CD8-positive, alpha-beta memory T cell (primary cell): ENCODE results near the gene BACH2. TPM values are rescaled to one million over a fixed set of nuclear protein-coding genes. Genes with fewer than 3 reads are reported as not detected.
A peak's percentile ranks its signal among the peaks of the same experiment; 100 is the strongest.
"Not testable (repeated sequence)": the region's sequence is repeated elsewhere in the genome, so short reads cannot be mapped to it uniquely, and the experiment has no call there.

Experiments used
- CTCF ChIA-PET: fragments of 350-600 bp; sonication (Branson Sonifier 250); formaldehyde crosslinking; loops from one replicate; lab custom pipeline; 2021; ENCODE audit warnings: antibody characterized with exemption; lab: Charles Lee
- POLR2A ChIA-PET: fragments of 350-600 bp; sonication (Branson Sonifier 250); formaldehyde crosslinking; loops from one replicate; lab custom pipeline; 2021; ENCODE audit warnings: antibody characterized with exemption; lab: Charles Lee
- DNase-seq, 5 donors: peaks; one replicate each; pipeline versions ENCODE4 v3.0.0 to v3.0.0-alpha.2; 2020 to 2022; ENCODE audit warnings: mixed read lengths in 1 of 5
- H3K27ac ChIP-seq: one replicate; pipeline ENCODE4 v1.7.0; 2013; ENCODE audit warnings: low read depth, mild to moderate bottlenecking, low read length, moderate library complexity
- H3K27me3 ChIP-seq: 2 replicates; pipeline ENCODE4 v1.7.0; 2013; ENCODE audit warnings: low read length, mild to moderate bottlenecking; ENCODE audit not compliant: insufficient read depth, poor library complexity, severe bottlenecking
- H3K36me3 ChIP-seq: 2 replicates; pipeline ENCODE4 v1.7.0; 2013; ENCODE audit warnings: mild to moderate bottlenecking, low read length, moderate library complexity; ENCODE audit not compliant: insufficient read depth
- H3K4me1 ChIP-seq: 2 replicates; pipeline ENCODE4 v1.7.0; 2013; ENCODE audit warnings: mild to moderate bottlenecking, low read length, moderate library complexity; ENCODE audit not compliant: insufficient read depth
- H3K4me3 ChIP-seq: 2 replicates; pipeline ENCODE4 v1.7.0; 2013; ENCODE audit warnings: mild to moderate bottlenecking, low read length
- H3K9me3 ChIP-seq: 2 replicates; pipeline ENCODE4 v1.7.0; 2013; ENCODE audit warnings: mild to moderate bottlenecking, low read length
- H3K27ac Mint-ChIP-seq, 8 donors: one replicate each; pipeline ENCODE4 v1.8.0; 2020 to 2021; ENCODE audit warnings: mixed read lengths in 8 of 8, mild to moderate bottlenecking in 6 of 8, inconsistent platforms in 3 of 8, moderate library complexity in 3 of 8
- H3K27me3 Mint-ChIP-seq, 2 donors: one replicate each; pipeline ENCODE4 v1.8.0; 2020 to 2021; ENCODE audit warnings: mixed read lengths in 2 of 2, mild to moderate bottlenecking in 1 of 2, moderate library complexity in 1 of 2
- H3K36me3 Mint-ChIP-seq, 3 donors: one replicate each; pipeline ENCODE4 v1.8.0; 2020 to 2021; ENCODE audit warnings: mixed read lengths in 3 of 3, inconsistent platforms in 1 of 3, mild to moderate bottlenecking in 1 of 3
- H3K4me1 Mint-ChIP-seq, 3 donors: one replicate each; pipeline ENCODE4 v1.8.0; 2020 to 2021; ENCODE audit warnings: mixed read lengths in 3 of 3, inconsistent platforms in 1 of 3, mild to moderate bottlenecking in 1 of 3
- H3K4me3 Mint-ChIP-seq, 7 donors: one replicate each; pipeline ENCODE4 v1.8.0; 2020 to 2021; ENCODE audit warnings: mixed read lengths in 7 of 7, mild to moderate bottlenecking in 6 of 7, moderate library complexity in 4 of 7, inconsistent platforms in 2 of 7
- H3K9me3 Mint-ChIP-seq, 5 donors: one replicate each; pipeline ENCODE4 v1.8.0; 2020 to 2022; ENCODE audit warnings: mixed read lengths in 5 of 5, mild to moderate bottlenecking in 3 of 5, moderate library complexity in 2 of 5, inconsistent platforms in 1 of 5
- polyA plus RNA-seq: library from polyadenylated mRNA; unstranded; fragments of 300-500 nt; fragmentation: Illumina TruSeq; gene quantifications from one replicate; pipeline ENCODE4 v1.2.3, GENCODE V29; 2021
- total RNA-seq, 2 experiments: library from RNA; stranded (reverse); gene quantifications; one replicate each; pipeline ENCODE4 v1.2.3, GENCODE V29; 2021

BACH2 gene
- total and polyA plus RNA-seq, 3 experiments from 2014 or later, result 7.4 to 41.8 (median 39.9) TPM

DNA sequence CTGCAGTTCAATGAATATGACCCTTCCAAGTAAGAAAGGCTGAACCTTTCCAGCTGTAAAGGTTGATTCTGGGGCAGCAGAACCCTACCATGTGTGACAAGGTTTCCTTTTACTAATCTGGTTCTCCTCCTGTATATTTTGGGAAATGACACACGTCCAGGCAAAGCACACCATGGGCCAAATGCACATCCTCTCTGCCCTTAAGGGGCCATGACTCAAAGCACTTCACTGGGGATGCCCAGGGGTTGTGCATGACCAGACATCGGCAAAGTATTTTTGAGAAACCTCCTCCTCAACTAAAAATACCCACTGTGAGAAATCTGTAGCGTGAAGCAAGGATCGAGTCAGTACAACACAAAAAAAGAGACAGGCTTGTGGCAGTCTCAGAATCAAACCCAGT, 174.7 kb downstream of the BACH2 start:
- ChIA-PET CTCF (no interaction called here), POLR2A (no interaction called here)
- Histone ChIP-seq H3K9me3 (no peaks in the 10 kb centered on the region), H3K36me3 (no peaks in the 10 kb centered on the region), H3K4me3 (no peak overlapping the region), H3K27me3 (no peaks in the 10 kb centered on the region), H3K4me1 (peaks cover 16% of the 10 kb centered on the region), H3K27ac (no peak overlapping the region)
- no peak for DNase-seq
- Mint-ChIP-seq H3K36me3 (peaks cover 5 to 6% (median 6%) of the 10 kb centered on the region in 3 donors), H3K27ac (peak overlapping the region in 2 of 8 donors; percentile 7 to 51), H3K27me3 (no peaks in the 10 kb centered on the region), H3K4me1 (peaks cover 14 to 17% (median 17%) of the 10 kb centered on the region in 3 donors), H3K9me3 (no peaks in the 10 kb centered on the region), H3K4me3 (no peak overlapping the region)

DNA sequence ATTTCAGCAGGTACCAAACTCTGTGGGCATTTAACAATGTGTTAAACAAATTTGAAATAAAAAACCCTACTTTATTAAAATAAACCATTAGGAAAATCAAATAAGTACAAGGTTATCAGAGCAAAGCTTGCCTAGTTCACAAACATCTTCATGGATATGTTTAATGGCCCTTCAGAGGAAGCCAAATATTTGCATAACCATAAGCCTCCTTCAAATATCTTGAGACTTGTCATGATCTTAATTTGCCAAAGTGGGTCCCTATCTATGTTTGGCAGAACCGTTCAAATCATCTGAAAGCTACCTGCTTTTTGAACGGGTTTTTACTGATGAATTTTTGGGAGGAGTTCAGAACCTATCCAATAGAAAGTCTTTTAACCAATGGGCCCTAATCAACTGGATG, 176.3 kb downstream of the BACH2 start:
- Mint-ChIP-seq H3K27ac (no peak overlapping the region), H3K4me1 (peaks cover 4 to 5% (median 4%) of the 10 kb centered on the region in 3 donors), H3K4me3 (no peak overlapping the region), H3K36me3 (peaks cover 3 to 8% (median 6%) of the 10 kb centered on the region in 3 donors), H3K27me3 (no peaks in the 10 kb centered on the region), H3K9me3 (peaks cover 0 to 6% (median 0%) of the 10 kb centered on the region in 5 donors)
- H3K9me3 ChIP-seq, result no peaks in the 10 kb centered on the region
- ChIA-PET POLR2A (interaction anchor here (0.6 kb wide), 1 partner anchor 299 kb away, joined by 8 read pairs; no protein-coding TSS in a partner anchor), CTCF (interaction anchor here (1.6 kb wide), 1 partner anchor 12 kb away, joined by 3 read pairs; no protein-coding TSS in a partner anchor)
- no peak overlapping the region for H3K27ac ChIP-seq
- H3K4me3 ChIP-seq, result no peak overlapping the region
- H3K27me3 ChIP-seq, result no peaks in the 10 kb centered on the region
- H3K36me3 ChIP-seq, result no peaks in the 10 kb centered on the region
- DNase-seq, result no peak
- no peaks in the 10 kb centered on the region for H3K4me1 ChIP-seq

DNA sequence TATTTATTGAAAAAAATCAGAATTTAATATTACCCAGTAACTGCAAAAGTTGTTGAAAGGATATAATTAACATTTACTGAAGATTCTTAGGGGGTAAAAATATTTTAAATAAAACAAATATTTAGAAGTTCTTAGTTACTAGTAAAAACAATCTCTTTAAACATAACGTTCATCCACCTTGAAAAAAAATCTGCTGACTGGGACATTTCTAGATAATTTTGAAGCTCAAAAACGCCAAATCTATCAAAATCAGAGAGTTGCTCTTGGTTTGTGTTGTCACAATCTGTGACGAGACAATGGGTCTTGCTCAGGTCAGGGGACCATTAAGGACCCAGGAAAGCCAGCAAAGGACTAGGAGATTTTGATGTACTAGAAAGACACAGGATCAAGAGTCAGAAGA, 177.0 kb downstream of the BACH2 start:
- Histone ChIP-seq H3K27me3 (no peaks in the 10 kb centered on the region), H3K4me3 (no peak overlapping the region), H3K4me1 (no peaks in the 10 kb centered on the region), H3K36me3 (no peaks in the 10 kb centered on the region), H3K9me3 (no peaks in the 10 kb centered on the region), H3K27ac (no peak overlapping the region)
- ChIA-PET POLR2A (interaction anchor here (0.6 kb wide), 1 partner anchor 298 kb away, joined by 8 read pairs; no protein-coding TSS in a partner anchor), CTCF (interaction anchor here (1.2 to 1.6 kb wide), 3 partner anchors 11 to 360 kb away, joined by 3 to 5 read pairs (median 3); no protein-coding TSS in a partner anchor)
- no peak overlapping the region for H3K4me3 Mint-ChIP-seq
- H3K4me1 Mint-ChIP-seq, result peaks cover 4 to 5% (median 4%) of the 10 kb centered on the region in 3 donors
- peak overlapping the region in 1 of 8 donors; percentile 33 for H3K27ac Mint-ChIP-seq
- H3K27me3 Mint-ChIP-seq, result no peaks in the 10 kb centered on the region
- H3K36me3 Mint-ChIP-seq, result peaks cover 3 to 10% (median 4%) of the 10 kb centered on the region in 3 donors
- DNase-seq, result no peak
- H3K9me3 Mint-ChIP-seq, result peaks cover 0 to 7% (median under 1%) of the 10 kb centered on the region in 5 donors

DNA sequence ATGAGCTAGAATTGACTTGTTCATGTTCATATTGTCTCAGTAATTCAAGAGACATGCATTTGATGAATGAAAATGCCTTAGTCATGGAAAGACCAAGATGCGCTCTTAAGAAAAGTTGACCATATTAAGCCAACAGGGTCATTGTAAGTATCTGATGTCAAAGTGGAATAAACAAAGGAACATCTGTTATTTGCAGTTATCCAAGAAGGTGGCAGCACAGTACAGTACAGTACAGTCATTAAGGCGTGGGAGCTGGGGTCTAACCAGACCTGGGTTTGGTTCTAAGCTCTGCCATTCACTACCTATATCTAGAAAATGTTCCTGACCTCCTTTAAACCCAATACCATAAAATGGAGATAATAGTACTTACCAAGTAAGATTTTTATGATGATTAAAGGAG, 178.1 kb downstream of the BACH2 start:
- no peak for DNase-seq
- Mint-ChIP-seq H3K9me3 (peaks cover 3 to 10% (median 3%) of the 10 kb centered on the region in 5 donors), H3K4me1 (peaks cover 2 to 4% (median 4%) of the 10 kb centered on the region in 3 donors), H3K4me3 (no peak overlapping the region), H3K27ac (peak overlapping the region in 1 of 8 donors; percentile 20), H3K36me3 (peaks cover 3 to 19% (median 4%) of the 10 kb centered on the region in 3 donors), H3K27me3 (no peaks in the 10 kb centered on the region)
- POLR2A ChIA-PET, result no interaction called here
- H3K4me3 ChIP-seq, result no peak overlapping the region
- H3K27ac ChIP-seq, result no peak overlapping the region
- H3K27me3 ChIP-seq, result no peaks in the 10 kb centered on the region
- peaks cover 4% of the 10 kb centered on the region for H3K9me3 ChIP-seq
- CTCF ChIA-PET, result interaction anchor here (0.9 to 1.2 kb wide), 3 partner anchors 13 to 361 kb away, joined by 3 to 6 read pairs (median 5); no protein-coding TSS in a partner anchor
- H3K4me1 ChIP-seq, result no peaks in the 10 kb centered on the region
- H3K36me3 ChIP-seq, result no peaks in the 10 kb centered on the region

DNA sequence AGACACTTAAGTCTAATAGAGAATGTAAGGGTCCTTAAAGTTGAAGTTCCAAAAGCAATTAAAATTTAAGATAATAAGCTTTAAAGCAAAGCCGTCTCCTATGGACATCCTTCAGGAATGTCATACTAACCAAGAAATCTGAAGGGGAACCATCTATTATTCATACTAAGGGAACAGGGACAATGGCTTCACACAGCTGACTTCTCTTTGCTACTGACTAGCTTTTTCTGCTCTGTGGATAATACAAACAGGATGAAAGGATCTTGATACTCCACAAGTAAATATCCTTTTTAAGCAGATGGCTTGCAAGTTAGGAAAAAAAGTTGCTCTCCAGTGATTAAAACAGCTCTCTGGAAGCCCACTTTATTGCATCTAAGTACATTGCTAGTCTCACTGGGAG, 178.6 kb downstream of the BACH2 start:
- peaks cover 7 to 15% (median 8%) of the 10 kb centered on the region in 5 donors for H3K9me3 Mint-ChIP-seq
- H3K4me3 Mint-ChIP-seq, result no peak overlapping the region
- ChIA-PET CTCF (interaction anchor here (0.9 to 1.2 kb wide), 2 partner anchors 12 to 178 kb away, joined by 4 to 6 read pairs; no protein-coding TSS in a partner anchor), POLR2A (interaction anchor here (0.6 kb wide), 1 partner anchor 21 kb away, joined by 5 read pairs; no protein-coding TSS in a partner anchor)
- H3K27ac Mint-ChIP-seq, result no peak overlapping the region
- no peak for DNase-seq
- H3K4me3 ChIP-seq, result no peak overlapping the region
- H3K27ac ChIP-seq, result no peak overlapping the region
- H3K27me3 ChIP-seq, result no peaks in the 10 kb centered on the region
- no peaks in the 10 kb centered on the region for H3K4me1 ChIP-seq
- H3K9me3 ChIP-seq, result peaks cover 4% of the 10 kb centered on the region
- peaks cover 3 to 24% (median 6%) of the 10 kb centered on the region in 3 donors for H3K36me3 Mint-ChIP-seq
- H3K4me1 Mint-ChIP-seq, result peaks cover 2 to 4% (median 3%) of the 10 kb centered on the region in 3 donors
- no peaks in the 10 kb centered on the region for H3K27me3 Mint-ChIP-seq
- H3K36me3 ChIP-seq, result no peaks in the 10 kb centered on the region

DNA sequence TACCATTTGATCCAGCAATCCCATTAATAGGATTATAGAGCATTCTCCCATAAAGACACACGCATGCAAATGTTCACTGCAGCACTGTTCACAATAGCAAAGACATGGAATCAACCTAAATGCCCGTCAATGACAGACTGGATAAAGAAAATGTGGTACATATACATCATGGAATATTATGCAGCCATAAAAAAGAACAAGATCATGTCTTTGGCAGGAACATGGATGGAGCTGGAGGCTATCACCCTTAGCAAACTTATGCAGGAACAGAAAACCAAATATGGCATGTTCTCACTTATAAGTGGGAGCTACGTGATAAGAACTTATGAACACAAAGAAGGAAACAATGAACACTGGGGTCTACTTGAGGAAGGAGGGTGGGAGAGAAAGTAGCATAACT, 180.5 kb downstream of the BACH2 start:
- H3K27me3 Mint-ChIP-seq, H3K4me1 Mint-ChIP-seq: not testable (repeated sequence)

DNA sequence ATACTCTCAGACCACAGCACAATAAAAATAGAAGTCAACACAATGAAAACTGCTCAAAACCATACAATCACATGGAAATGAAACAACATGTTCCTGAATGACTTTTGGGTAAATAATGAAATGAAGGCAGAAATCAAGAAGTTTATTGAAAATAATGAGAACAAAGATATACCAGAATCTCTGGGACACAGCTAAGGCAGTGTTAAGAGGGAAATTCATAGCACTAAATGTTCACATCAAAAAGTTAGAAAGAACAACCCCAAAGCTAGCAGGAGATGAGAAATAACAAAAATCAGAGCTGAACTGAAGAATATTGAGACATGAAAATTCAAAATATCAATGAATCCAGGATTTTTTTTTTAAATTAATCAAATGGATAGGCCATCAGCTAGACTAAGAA, 183.3 kb downstream of the BACH2 start:
- H3K27ac ChIP-seq, result no peak overlapping the region
- POLR2A ChIA-PET, result no interaction called here
- peaks cover 11 to 23% (median 15%) of the 10 kb centered on the region in 5 donors for H3K9me3 Mint-ChIP-seq
- H3K36me3 ChIP-seq, result no peaks in the 10 kb centered on the region
- peaks cover 0 to 2% of the 10 kb centered on the region in 2 donors for H3K27me3 Mint-ChIP-seq
- no peak overlapping the region for H3K4me3 ChIP-seq
- H3K36me3 Mint-ChIP-seq, result peaks cover 0 to 33% (median 8%) of the 10 kb centered on the region in 3 donors
- H3K4me1 Mint-ChIP-seq, result peaks cover 28 to 36% (median 33%) of the 10 kb centered on the region in 3 donors
- DNase-seq, result no peak
- no peak overlapping the region for H3K4me3 Mint-ChIP-seq
- CTCF ChIA-PET, result no interaction called here
- peaks cover 4% of the 10 kb centered on the region for H3K9me3 ChIP-seq
- no peak overlapping the region for H3K27ac Mint-ChIP-seq
- H3K27me3 ChIP-seq, result no peaks in the 10 kb centered on the region
- H3K4me1 ChIP-seq, result peaks cover 33% of the 10 kb centered on the region

More for the DNA sequence above, 180.5 kb downstream of the BACH2 start:
- peaks cover 11 to 23% (median 15%) of the 10 kb centered on the region in 5 donors for H3K9me3 Mint-ChIP-seq
- CTCF ChIA-PET, H3K4me1 ChIP-seq, H3K4me3 ChIP-seq, H3K9me3 ChIP-seq, H3K4me3 Mint-ChIP-seq, H3K27ac ChIP-seq, H3K36me3 ChIP-seq, DNase-seq, H3K27me3 ChIP-seq, H3K27ac Mint-ChIP-seq, POLR2A ChIA-PET: not testable (repeated sequence)
- peaks cover 0 to 33% (median 5%) of the 10 kb centered on the region in 3 donors for H3K36me3 Mint-ChIP-seq

DNA sequence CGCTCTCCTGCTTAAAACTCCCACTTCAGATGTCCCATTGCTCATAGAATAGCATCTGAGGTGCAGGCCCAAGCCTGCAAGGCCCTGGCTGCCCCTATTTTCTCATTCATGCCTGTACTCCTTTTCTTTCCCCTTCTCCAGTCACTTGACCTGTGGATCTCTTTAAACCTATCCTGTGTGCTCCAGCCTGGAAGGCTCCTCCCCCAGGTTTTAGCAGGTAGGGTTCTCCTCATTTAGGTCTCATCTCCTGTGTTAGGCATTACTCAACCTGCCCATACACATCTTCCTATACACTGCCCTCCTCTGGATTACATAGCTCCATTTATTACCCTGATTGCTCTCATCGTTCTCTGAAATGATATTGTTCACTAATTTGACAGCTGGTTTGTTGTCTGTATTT, 185.3 kb downstream of the BACH2 start:
- H3K9me3 ChIP-seq, result peaks cover 4% of the 10 kb centered on the region
- Mint-ChIP-seq H3K4me1 (peaks cover 38 to 54% (median 50%) of the 10 kb centered on the region in 3 donors), H3K27me3 (peaks cover 0 to 2% of the 10 kb centered on the region in 2 donors), H3K27ac (peak overlapping the region in 7 of 8 donors; percentile 51 to 86 (median 76)), H3K4me3 (peak overlapping the region in 5 of 7 donors; percentile 3 to 50 (median 19)), H3K36me3 (peaks cover 0 to 26% (median 8%) of the 10 kb centered on the region in 3 donors), H3K9me3 (peaks cover 11 to 23% (median 15%) of the 10 kb centered on the region in 5 donors)
- H3K27me3 ChIP-seq, result no peaks in the 10 kb centered on the region
- peaks cover 50% of the 10 kb centered on the region for H3K4me1 ChIP-seq
- H3K36me3 ChIP-seq, result no peaks in the 10 kb centered on the region
- CTCF ChIA-PET, result interaction anchor here (1.2 to 2.7 kb wide), 2 partner anchors 29 to 171 kb away, joined by 3 to 10 read pairs; no protein-coding TSS in a partner anchor
- no peak for DNase-seq
- H3K4me3 ChIP-seq, result no peak overlapping the region
- H3K27ac ChIP-seq, result no peak overlapping the region
- POLR2A ChIA-PET, result no interaction called here
